GM18508 (cell line): ENCODE data around the gene DUSP8.
"Not testable (repeated sequence)": the region's sequence is repeated elsewhere in the genome, so short reads cannot be mapped to it uniquely, and the experiment has no call there.

Source experiments
- ATAC-seq: cut with Tn5 transposase; IDR thresholded peaks from one replicate; pipeline ENCODE4 v1.9.1; 2021; ENCODE audit warnings: moderate number of reproducible peaks; ENCODE audit not compliant: insufficient read depth, unreplicated experiment

Gene DUSP8

GRCh38 chr11:1589191-1589963 lies 17.3 kb upstream of the DUSP8 start:
- not testable (repeated sequence) for ATAC-seq

- no peak for ATAC-seq
These were observed 14.6 kb upstream of the DUSP8 start for GRCh38 chr11:1586699-1587098.

DNA sequence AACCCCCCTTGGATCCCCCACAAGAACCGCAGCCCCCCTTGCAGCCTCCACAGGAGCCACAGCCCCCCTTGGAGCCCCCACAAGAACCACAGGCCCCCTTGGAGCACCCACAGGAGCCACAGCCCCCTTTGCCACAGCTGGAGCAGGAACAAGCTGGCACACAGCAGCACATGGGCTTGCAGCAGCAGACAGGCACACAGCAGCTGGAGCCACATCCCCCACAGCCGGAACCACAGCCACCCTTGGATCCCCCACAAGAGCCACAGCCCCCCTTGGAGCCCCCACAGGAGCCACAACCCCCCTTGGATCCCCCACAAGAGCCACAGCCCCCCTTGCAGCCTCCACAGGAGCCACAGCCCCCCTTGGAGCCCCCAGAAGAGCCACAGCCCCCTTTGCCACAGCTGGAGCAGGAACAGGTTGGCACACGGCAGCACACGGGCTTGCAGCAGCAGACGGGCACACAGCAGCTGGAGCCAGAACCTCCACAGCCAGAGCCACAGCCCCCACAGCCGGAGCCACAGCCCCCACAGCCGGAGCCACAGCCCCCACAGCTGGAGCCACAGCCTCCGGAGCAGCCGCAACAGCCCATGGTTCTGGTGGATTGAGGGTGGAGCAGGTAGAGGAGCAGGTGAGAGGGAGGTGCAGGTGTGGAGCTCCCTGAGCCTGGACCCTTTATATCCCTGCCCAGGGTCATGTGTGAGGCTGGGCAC lies 12.7 kb upstream of the DUSP8 start, which contains the start of gene KRTAP5-1:
Gene KRTAP5-1 (minus strand): TSS at position 623 of the 710 bp plus-strand sequence. CDS start 34 bp downstream, at position 589.
- ATAC-seq: not testable (repeated sequence)

DNA sequence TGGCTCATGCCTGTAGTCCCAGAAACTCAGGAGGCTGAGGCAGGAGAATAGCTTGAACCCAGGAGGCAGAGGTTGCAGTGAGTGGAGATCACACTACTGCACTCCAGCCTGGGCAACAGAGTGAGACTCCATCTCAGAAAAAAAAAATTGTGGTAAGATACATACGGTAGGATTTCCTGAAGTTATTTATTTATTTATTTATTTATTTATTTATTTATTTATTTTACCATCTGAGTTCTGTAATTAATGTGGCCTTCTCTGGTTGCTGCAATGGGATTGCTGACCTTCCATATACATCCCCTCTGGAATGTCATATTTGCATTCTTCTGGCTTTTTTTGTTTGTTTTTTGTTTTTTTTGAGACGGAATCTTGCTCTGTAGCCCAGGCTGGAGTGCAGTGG lies 10.8 kb upstream of the DUSP8 start:
- ATAC-seq: not testable (repeated sequence)

DNA sequence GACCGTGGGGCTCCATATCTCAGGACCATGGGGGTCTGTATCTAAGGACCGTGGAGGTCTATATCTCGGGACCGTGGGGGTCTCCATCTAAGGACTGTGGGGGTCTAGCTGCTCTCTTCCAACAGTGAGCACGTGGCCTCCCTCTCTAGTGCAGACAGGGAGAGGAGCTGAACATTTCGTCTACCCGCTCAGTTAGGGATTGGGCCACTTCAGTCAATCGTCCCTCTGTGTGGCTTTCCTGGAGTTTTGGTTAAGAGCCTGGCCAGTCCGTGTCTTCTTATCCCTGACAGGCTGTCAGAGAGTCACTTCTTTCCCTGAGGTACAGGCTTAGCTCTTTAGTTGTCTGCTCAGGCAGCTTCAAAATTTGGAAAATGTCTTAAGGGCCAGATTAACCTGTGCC lies 9.9 kb upstream of the DUSP8 start:
- ATAC-seq: no peak

- no peak for ATAC-seq
These were observed 4.8 kb upstream of the DUSP8 start for GRCh38 chr11:1576825-1577224.

GRCh38 chr11:1575756-1576155 lies 3.7 kb upstream of the DUSP8 start:
- not testable (repeated sequence) for ATAC-seq

- ATAC-seq: no peak
These were observed 2.8 kb upstream of the DUSP8 start for GRCh38 chr11:1574933-1575242.

GRCh38 chr11:1574238-1574932 lies 2.3 kb upstream of the DUSP8 start:
- no peak for ATAC-seq

DNA sequence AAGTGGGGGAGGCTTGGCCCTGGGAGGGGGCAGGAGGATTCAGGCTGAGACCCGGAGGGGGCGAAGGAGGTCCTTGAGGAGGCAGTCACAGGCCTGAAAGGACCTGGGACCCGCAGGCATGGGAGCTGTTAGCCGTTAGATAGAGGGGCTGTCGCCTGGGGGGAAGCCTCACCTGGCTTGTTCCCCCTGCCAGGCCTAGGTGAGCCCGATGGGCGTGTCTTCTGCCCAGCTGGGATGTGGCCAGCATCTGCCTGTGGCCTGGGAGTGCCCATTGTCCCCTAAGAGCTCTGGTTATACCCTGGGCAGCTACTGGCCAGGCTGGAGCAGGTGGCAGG lies 1.8 kb upstream of the DUSP8 start:
- ATAC-seq: no peak

GRCh38 chr11:1573077-1573902 lies 1.2 kb upstream of the DUSP8 start:
- ATAC-seq: no peak

- ATAC-seq: no peak
These were observed 293 bp downstream of the DUSP8 start for GRCh38 chr11:1571760-1572196.

GRCh38 chr11:1570896-1571759 lies 943 bp downstream of the DUSP8 start:
- no peak for ATAC-seq

GRCh38 chr11:1570531-1570895 lies 1.6 kb downstream of the DUSP8 start:
- no peak for ATAC-seq

GRCh38 chr11:1570001-1570453 lies 2.0 kb downstream of the DUSP8 start:
- no peak for ATAC-seq

- ATAC-seq: no peak
These were observed 2.8 kb downstream of the DUSP8 start for GRCh38 chr11:1569251-1569780.

DNA sequence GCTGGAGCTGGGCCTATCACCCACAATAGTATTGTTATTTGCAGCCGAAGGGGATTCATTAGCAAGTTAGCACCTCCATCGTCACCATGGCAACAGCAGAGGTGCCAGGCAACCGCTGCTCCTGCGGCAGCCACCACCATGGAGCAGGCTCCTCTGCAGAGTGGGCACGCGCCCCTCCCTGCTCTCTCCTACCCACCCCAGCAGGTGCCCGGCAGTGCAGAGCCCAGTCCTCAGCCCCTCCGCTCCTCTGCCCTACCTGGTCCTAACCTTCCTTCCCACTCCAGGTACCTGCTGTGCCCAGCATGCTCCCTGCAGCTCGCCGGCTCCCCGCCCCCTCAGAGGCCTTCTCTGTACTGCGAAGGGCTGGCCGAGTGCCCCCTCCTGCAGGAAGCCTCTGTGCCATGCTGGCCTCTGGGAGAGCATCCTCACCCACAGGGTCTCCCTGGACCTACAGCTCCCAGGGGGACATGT lies 3.6 kb downstream of the DUSP8 start:
- no peak for ATAC-seq

DNA sequence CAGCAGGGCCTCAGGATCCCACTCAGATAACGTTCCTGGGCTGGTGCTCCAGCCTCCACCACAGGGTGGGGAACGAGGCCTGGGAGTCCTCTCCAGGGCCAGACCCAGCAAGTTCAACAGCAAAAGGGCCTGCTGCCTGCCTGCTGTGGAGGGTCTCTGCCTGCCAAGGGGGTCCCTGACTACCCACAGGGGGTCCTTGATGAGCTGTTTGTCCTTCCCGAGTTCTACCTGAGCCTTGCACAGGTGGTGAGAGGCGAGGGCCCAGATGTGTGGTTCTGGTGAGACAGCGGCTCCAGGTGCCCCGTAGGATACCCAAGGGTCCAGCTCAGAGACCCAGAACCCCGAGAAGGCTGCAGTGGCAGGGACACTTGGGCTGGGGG lies 4.4 kb downstream of the DUSP8 start:
- no peak for ATAC-seq

DNA sequence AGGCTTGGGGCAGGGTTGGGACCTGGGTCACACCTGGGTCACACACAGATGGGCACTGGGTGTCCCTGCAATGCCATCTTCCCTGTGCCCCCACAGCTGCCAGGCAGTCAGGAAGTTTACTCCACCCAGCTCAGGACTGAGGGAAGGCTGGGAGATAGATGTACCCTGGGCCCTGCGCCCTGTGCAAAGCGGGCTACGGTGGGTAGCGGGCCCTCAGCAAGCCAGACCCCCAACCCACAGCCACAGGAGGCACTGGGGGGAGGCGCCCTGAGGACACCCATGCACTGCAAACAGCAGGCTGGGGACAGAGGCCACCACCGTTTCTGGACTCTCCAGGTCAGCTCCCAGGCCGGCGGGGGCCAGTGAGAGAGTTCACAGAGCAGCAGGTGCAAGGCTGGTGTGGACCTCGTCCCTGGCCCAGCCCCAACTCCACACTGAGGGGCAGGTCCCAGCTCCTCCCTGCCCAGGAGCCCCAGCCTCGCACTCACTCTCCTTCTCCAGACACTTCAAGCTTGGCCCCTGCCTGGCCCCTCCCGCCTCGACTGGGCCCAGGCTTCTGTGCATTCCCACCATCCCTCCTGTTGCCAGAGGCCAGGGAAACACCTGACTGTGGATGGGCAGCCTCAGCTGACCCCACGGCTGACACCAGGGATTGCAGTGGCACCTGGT lies 4.9 kb downstream of the DUSP8 start:
- no peak for ATAC-seq
